ENCODE results near the gene ADGRF3.
"Not testable (repeated sequence)": the region's sequence is repeated elsewhere in the genome, so short reads cannot be mapped to it uniquely, and the experiment has no call there.

ADGRF3 gene

DNA sequence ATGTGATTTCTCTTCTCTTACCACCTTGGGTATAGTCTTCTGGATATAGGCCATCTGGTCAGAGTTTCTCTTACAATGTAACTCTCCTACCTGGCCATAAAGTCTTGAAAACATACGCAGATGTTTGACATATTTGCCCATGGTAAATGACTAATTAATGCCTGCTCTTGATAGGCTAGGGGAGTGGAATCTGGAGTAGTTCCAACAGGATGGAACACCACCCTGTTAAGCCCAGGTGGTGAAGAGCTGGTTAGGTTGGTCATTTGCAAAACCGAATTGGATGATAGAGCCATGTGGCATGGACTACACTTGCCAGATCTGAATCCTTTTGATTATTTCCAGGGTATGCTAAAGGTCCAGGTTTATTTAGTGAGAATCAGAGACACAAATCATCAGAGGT, 65.4 kb downstream of the ADGRF3 start:
- no peak for DNase-seq

DNA sequence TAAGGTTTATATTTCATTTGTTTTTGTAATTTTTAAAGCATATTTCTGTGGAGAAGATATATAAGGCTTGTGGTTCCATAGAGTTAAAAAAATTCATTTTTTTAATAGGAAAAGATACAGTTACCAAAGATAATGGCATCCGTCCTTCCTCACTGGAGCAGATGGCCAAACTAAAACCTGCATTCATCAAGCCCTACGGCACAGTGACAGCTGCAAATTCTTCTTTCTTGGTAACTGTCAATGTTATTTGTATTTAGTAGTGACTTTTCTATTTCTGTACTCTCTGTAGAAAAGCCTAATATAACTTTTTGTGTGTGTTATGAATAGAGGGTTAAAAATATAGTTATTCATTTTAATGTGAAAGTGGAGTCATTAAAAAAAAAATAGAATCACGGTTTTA, 66.7 kb downstream of the ADGRF3 start:
- DNase-seq, result no peak

DNA sequence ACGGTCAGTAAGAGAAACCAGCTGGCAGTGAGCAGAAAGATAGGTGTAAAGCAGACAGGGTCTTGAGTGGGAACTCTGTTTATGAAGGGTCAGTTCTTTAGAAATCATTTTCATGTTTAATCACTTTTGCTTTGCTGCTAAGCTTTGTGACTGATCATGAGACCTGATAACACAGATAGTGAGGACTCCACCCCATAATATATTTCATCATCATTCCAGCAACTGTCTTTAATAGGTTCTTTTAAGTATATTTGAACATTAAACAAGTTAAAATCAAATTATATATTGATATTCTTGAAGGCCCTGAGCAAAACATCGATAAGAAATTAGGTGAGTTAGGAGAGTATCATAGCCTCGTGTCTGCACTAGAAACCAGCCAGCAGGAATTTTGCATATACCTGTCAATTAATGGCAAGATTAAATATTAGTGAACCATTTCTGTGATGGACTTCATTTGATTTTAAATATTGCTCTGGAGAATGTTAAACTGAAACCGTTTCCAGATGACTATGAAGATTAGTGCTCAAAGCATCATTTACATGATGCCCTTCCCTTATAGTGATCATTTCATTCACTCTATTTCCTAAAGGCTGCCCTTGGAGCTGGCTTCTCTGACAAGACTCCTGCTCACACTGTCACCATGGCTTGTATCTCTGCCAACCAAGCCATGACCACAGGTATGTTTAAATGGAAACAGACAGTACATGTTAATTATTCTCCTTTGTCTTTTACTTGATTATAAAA, 69.9 kb downstream of the ADGRF3 start:
- no peak for DNase-seq

DNA sequence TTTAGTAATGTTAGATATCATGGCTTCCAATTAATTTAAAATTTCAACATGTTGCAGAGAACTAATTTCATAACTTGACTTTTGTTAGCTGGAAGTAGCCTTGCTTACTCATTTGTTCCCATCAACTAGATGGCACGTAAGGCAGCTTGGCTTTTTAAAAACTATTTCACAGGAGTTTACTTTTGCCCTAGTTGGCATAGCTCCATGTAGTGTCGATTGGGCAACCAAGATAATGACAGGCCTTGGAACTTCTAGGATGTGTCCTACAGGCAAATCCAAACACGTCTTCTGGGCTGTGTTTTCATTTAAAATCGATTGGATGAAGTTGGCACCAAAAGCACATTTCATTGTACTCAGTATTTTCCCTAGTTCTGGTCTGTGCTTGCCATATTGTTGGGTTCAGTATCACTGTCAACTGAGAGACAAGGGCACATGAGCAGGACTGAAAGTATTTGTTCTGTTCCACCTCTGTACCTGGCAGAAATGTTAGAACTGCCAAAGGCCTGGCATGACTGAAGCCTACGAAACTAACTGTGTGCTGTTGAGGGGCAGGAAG, 72.5 kb downstream of the ADGRF3 start:
- DNase-seq, result peak in 4 of 56 donors; percentile 2 to 12 (median 5)

DNA sequence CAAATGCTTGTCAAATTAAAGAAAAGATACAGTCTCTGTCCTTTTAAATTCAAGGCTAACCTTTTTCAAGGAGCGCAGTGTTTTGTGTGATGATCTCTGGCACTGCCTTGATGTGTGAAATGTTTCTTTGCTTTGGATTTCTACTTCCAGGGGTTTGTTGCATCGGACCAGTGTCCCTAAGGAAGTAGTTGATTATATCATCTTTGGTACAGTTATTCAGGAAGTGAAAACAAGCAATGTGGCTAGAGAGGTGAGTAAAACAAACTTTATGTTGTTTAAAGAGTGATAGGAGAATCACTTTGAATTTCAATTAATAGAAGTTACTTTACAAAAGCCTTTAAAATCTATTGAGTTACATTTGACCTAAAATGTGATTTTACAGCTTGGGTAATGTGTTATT, 73.1 kb downstream of the ADGRF3 start:
- no peak for DNase-seq

DNA sequence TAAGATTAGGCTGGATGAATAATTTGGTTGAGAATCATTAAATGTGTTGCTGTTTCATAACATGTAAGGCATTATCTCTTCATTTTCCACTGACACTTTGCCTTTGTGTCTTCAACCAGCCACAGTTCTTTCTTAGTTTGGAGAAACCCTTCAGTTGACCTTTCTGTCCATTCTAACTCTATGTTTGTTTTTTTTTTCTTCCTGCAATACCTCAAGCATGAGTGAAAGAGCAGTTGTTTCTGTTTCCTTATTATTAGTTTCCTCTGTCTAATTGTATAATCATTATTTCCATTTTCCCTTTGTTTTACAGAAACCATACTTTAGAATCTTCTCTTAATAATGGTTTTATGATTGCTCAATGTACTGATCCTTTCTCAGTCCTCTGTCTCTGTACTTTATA, 76.2 kb downstream of the ADGRF3 start:
- no peak for DNase-seq

DNA sequence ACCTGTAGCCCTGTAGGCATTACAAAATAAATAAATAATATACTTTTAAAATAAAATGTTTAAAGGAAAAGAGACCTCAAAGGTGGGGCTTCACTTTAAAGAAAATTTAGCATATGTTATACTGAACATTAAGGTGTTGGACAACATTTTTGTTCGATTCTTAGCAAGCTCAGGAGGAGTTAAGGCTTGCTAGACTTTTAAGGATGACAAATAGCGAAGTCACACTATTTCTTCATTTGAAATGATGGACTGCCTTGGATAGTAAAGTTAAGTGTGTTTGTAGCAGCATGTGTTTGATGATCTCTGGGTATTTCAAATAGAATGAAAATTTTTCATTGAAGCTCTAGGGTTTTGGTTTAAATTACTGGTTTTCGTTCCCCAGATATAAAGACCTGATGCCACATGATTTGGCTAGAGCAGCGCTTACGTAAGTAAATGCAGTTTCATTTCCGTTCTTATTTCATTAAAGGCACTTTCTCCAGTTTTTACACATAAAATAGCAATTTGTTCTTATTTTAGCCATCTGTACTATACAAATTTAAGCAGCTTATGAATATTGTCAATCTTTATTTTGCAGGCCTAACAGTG, 76.9 kb downstream of the ADGRF3 start:
- no peak for DNase-seq

DNA sequence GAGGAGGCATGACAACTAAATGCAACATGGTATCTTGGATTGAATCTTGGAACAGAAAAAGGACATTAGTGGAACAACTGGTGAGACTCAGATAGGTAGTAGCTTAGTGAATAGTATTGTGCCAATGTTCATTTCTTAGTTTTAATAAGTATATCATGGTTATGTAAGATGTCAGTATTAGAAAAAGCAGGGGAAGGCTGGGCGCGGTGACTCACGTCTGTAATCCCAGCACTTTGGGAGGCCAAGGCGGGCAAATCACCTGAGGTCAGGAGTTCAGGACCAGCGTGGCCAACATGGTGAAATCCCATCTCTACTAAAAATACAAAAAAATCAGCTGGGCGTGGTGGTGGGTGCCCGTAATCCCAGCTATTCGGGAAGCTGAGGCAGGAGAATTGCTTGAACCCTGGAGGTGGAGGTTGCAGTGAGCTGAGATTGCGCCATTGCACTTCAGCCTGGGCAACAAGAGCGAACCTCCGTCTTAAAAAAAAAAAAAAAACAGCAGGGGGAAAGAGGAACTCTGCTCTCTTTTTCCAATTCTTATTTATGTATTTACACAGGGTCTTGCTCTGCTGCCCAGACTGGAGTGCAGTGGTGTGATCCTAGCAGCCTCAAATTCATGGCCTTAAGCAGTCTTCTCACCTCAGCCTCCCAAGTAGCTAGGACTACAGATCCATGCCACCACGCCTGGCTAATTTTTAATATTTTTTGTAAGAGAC, 77.8 kb downstream of the ADGRF3 start:
- DNase-seq, result peak in 4 of 56 donors; percentile 5 to 31 (median 13)

DNA sequence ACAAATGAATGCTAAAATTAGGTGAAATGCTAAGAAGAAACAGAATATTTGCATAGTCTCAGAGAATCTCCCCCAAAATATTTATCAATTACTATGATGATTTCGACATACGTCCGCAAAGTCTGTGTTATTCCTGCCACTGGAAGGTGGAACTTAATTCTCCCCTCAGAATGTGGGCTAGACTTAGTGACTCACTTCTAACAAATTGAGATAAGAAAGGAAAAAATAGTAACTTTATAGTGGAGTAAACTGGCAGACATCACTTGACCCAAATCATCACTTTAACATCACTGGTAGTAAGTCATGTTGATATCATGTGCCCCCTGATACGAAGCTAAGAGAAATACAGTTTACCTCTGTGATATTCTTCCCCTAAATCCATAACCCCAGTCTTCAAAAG, 78.4 kb downstream of the ADGRF3 start:
- DNase-seq, result no peak

DNA sequence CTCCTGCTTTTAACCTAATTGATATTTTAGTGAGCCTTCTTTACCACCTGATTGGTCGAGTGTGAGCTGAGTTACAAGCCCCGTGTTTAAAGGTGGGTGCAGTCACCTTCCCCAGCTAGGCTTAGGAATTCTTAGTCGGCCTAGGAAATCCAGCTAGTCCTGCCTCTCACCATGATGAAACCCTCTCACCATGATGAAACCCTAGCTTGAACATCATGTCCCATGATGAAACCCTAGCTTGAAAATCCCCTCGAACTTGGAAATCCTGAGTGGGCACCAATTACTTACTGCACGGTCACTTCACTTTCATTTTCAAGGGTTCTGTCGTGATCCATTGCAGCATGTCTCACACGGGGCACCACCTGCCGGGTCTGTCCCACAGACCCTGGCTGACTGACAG, 87.8 kb downstream of the ADGRF3 start:
- not testable (repeated sequence) for DNase-seq
